Kidney (tissue), 14 donors: ENCODE data around the gene PAN3. TPM values are rescaled to one million over a fixed set of nuclear protein-coding genes. Genes with fewer than 3 reads are reported as not detected.

ENCODE experiments used
- DNase-seq, 5 donors: peaks; one replicate each; pipeline ENCODE4 v3.0.0-alpha.2; 2013 to 2020
- FAIRE-seq: peaks from 2 replicates; lab custom pipeline; 2012; peaks lifted over from hg19 to GRCh38; lab: Jason Lieb, UNC
- H3K27ac ChIP-seq, 2 donors: one replicate each; pipeline ENCODE4 v1.7.0; 2013; ENCODE audit warnings: low read depth in 2 of 2, low read length in 2 of 2, inconsistent platforms in 1 of 2
- H3K27me3 ChIP-seq: one replicate; pipeline ENCODE4 v1.7.1; 2013; ENCODE audit warnings: low read length, inconsistent platforms; ENCODE audit not compliant: control insufficient read depth, insufficient read depth
- H3K36me3 ChIP-seq, 3 donors: one replicate each; pipeline versions ENCODE4 v1.7.0 to v1.7.1; 2013; ENCODE audit warnings: low read length in 3 of 3, control low read depth in 1 of 3, inconsistent platforms in 1 of 3; ENCODE audit not compliant: insufficient read depth in 3 of 3, control insufficient read depth in 2 of 3
- H3K4me1 ChIP-seq, 3 donors: one replicate each; pipeline versions ENCODE4 v1.7.0 to v1.7.1; 2013; ENCODE audit warnings: low read length in 3 of 3, inconsistent platforms in 1 of 3, low read depth in 1 of 3; ENCODE audit not compliant: control insufficient read depth in 2 of 3, insufficient read depth in 2 of 3
- H3K4me3 ChIP-seq, 3 donors: one replicate each; pipeline versions ENCODE4 v1.7.0 to v1.8.1; 2013; ENCODE audit warnings: low read length in 3 of 3, control low read depth in 1 of 3, inconsistent platforms in 1 of 3
- H3K9ac ChIP-seq, 3 donors: one replicate each; pipeline versions ENCODE4 v1.7.0 to v1.7.1; 2013; ENCODE audit warnings: low read length in 3 of 3, control low read depth in 1 of 3, inconsistent platforms in 1 of 3
- H3K9me3 ChIP-seq, 3 donors: one replicate each; pipeline versions ENCODE4 v1.7.0 to v1.7.1; 2013; ENCODE audit warnings: low read length in 3 of 3, control low read depth in 1 of 3, inconsistent platforms in 1 of 3; ENCODE audit not compliant: control insufficient read depth in 2 of 3, insufficient read depth in 1 of 3
- CTCF ChIP-seq: IDR thresholded peaks from 3 replicates; pipeline ENCODE4 v1.5.1; 2012; ENCODE audit warnings: mild to moderate bottlenecking, moderate library complexity, borderline replicate concordance; ENCODE audit not compliant: insufficient read depth; ENCODE audit errors: extremely low read depth
- intact Hi-C: fragments of 100-400 bp; cut with DNase I; formaldehyde crosslinking; loops from one replicate; pipeline ENCODE4 v1.11.1; 2022
- polyA plus RNA-seq: library from polyadenylated mRNA; stranded (reverse); fragments of 350-450 nt; fragmentation: Illumina TruSeq; extraction: RNeasy Lipid Tissue Mini Kit (QIAGEN cat#74804); gene quantifications from one replicate; pipeline ENCODE4 v1.2.3, GENCODE V29; 2014; ENCODE audit warnings: low read depth, low replicate concordance; ENCODE audit not compliant: insufficient read depth
- total RNA-seq: library from RNA; stranded (reverse); fragmentation: NEBNext Ultra II Directional; extraction: Animal tissue kit (Norgen Biotek cat#: 25700); gene quantifications from one replicate; pipeline ENCODE4 v1.2.1, GENCODE V29; 2021
- donor health status: control.
- donor health status: control.
- donor health status: control.
- donor health status: control.
- donor health status: control.
- donor health status: DM: yes; HTN: yes; CAD: no.
- donor health status: Normal renal cell carcinoma (clear cell type).

PAN3 gene
- total and polyA plus RNA-seq, 2 donors from 2014 or later = 8.2 to 46.3 TPM

GRCh38 chr13:28326056-28326455, 187.7 kb downstream of the PAN3 start:
- Histone ChIP-seq H3K4me1 (peaks cover 0 to 7% (median 0%) of the 10 kb centered on the region in 3 donors), H3K27ac (no peak overlapping the region), H3K36me3 (no peaks in the 10 kb centered on the region), H3K9ac (no peak overlapping the region), H3K27me3 (no peaks in the 10 kb centered on the region), H3K9me3 (no peaks in the 10 kb centered on the region), H3K4me3 (no peak overlapping the region)
- FAIRE-seq (no peak), DNase-seq (no peak)
- no peak for TF ChIP-seq CTCF
- intact Hi-C loops = no loop called here

GRCh38 chr13:28327373-28328270, 189.3 kb downstream of the PAN3 start:
- Histone ChIP-seq H3K4me3 (no peak overlapping the region), H3K4me1 (peaks cover 0 to 7% (median 0%) of the 10 kb centered on the region in 3 donors), H3K27me3 (no peaks in the 10 kb centered on the region), H3K9me3 (no peaks in the 10 kb centered on the region), H3K27ac (no peak overlapping the region), H3K36me3 (no peaks in the 10 kb centered on the region), H3K9ac (no peak overlapping the region)
- FAIRE-seq (no peak), DNase-seq (no peak)
- intact Hi-C loops = no loop called here
- no peak for TF ChIP-seq CTCF

DNA sequence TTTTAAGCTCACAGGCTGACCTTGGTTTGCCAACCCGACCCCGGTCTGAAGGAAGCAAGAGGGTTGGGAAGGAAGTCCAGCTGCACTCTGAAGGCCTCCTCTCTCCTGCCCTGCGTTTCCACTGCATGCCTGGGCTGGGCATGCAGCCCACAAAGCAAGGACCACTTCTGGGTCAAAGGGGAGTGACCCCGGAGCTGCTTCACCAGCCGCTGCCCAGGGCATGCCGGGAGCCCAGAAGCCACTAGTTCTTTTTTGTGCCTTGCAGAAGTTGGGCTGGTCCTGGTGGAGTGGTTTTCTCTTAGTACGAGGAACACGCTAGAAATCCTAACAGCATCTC, 189.9 kb downstream of the PAN3 start:
- no peaks in the 10 kb centered on the region for H3K27me3 ChIP-seq
- no peak for DNase-seq
- no peak overlapping the region for H3K9ac ChIP-seq
- TF ChIP-seq CTCF = no peak
- FAIRE-seq = no peak
- intact Hi-C loops = no loop called here
- no peaks in the 10 kb centered on the region for H3K36me3 ChIP-seq
- H3K27ac ChIP-seq = no peak overlapping the region
- no peaks in the 10 kb centered on the region for H3K9me3 ChIP-seq
- H3K4me3 ChIP-seq = no peak overlapping the region
- peaks cover 0 to 7% (median 0%) of the 10 kb centered on the region in 3 donors for H3K4me1 ChIP-seq
